ENCODE data around the gene LTBP3.
A peak's percentile ranks its signal among the peaks of the same experiment; 100 is the strongest.

- no peak for TF ChIP-seq POLR2A (IDR thresholded peaks at IDR 0.05; ENCODE audit: low read depth, low read length)
- TF ChIP-seq CTCF (conservative IDR thresholded peaks at IDR 0.05; ENCODE audit: low read depth, low read length): no peak
- no peak for TF ChIP-seq RFX5 (IDR thresholded peaks at IDR 0.05; ENCODE audit: low read depth, low read length)
- TF ChIP-seq MAZ (IDR thresholded peaks at IDR 0.05; ENCODE audit: borderline replicate concordance, low read depth, low read length): no peak
- TF ChIP-seq USF2 (IDR thresholded peaks at IDR 0.05; ENCODE audit: low read depth, low read length): no peak
- TF ChIP-seq FOS (IDR thresholded peaks at IDR 0.05; ENCODE audit: low read depth, low read length): peak; percentile 47
Observed at GRCh38 chr11:65498977-65499712, 59.0 kb downstream of the LTBP3 start, which contains the start of gene MALAT1.

Measured in IMR-90 (cell line).